GM23338 (cell line): ENCODE data around the gene GPRIN1. TPM values are rescaled to one million over a fixed set of nuclear protein-coding genes. Genes with fewer than 3 reads are reported as not detected.

Source experiments
- ATAC-seq: fragments of 200-7000 bp; cut with Tn5 transposase; 3 replicates; pipeline ENCODE4 v1.9.1; 2020
- DNase-seq: peaks from one replicate; pipeline ENCODE4 v3.0.0-alpha.2; 2015; ENCODE audit warnings: low spot score
- H2AFZ ChIP-seq: fragments of 200-600 bp; sonication (generic); 2 replicates; pipeline ENCODE4 v1.8.0; 2016; ENCODE audit warnings: antibody characterized with exemption, mild to moderate bottlenecking, moderate library complexity
- H3F3A ChIP-seq: fragments of 200-600 bp; sonication (generic); replicated peaks from 2 replicates; pipeline ENCODE4 v1.8.0; 2017; ENCODE audit warnings: antibody characterized with exemption, mixed run types, low read depth
- H3K27ac ChIP-seq: fragments of 200-600 bp; sonication (generic); 2 replicates; pipeline ENCODE4 v1.6.1; 2016; ENCODE audit warnings: low read depth
- H3K27me3 ChIP-seq: fragments of 200-600 bp; sonication (generic); 2 replicates; pipeline ENCODE4 v1.8.0; 2016; ENCODE audit warnings: mild to moderate bottlenecking, mixed run types, moderate library complexity; ENCODE audit not compliant: insufficient read depth
- H3K36me3 ChIP-seq: fragments of 200-600 bp; sonication (generic); 2 replicates; pipeline ENCODE4 v1.8.0; 2016; ENCODE audit warnings: mild to moderate bottlenecking; ENCODE audit not compliant: insufficient read depth
- H3K4me1 ChIP-seq: fragments of 200-600 bp; sonication (generic); 2 replicates; pipeline ENCODE4 v1.8.0; 2016; ENCODE audit warnings: mild to moderate bottlenecking, moderate library complexity; ENCODE audit not compliant: insufficient read depth
- H3K4me2 ChIP-seq: fragments of 200-600 bp; sonication (generic); 2 replicates; pipeline ENCODE4 v1.7.1; 2017; ENCODE audit warnings: mixed run types
- H3K4me3 ChIP-seq: fragments of 200-600 bp; sonication (generic); 2 replicates; pipeline ENCODE4 v1.6.1; 2016; ENCODE audit warnings: mixed run types
- H3K79me2 ChIP-seq: fragments of 200-600 bp; sonication (generic); replicated peaks from 2 replicates; pipeline ENCODE4 v1.8.0; 2017; ENCODE audit warnings: mild to moderate bottlenecking; ENCODE audit not compliant: insufficient read depth
- H3K9me2 ChIP-seq: fragments of 200-600 bp; sonication (generic); 2 replicates; pipeline ENCODE4 v1.8.0; 2017; ENCODE audit not compliant: insufficient read depth
- H4K20me1 ChIP-seq: fragments of 200-600 bp; sonication (generic); replicated peaks from 2 replicates; pipeline ENCODE4 v1.8.0; 2017; ENCODE audit warnings: mild to moderate bottlenecking; ENCODE audit not compliant: insufficient read depth
- H3K27ac Mint-ChIP-seq: 2 replicates; pipeline ENCODE4 v1.8.0; 2020; ENCODE audit warnings: inconsistent platforms, mild to moderate bottlenecking, moderate library complexity, mixed read lengths
- H3K27me3 Mint-ChIP-seq: 3 replicates; pipeline ENCODE4 v1.8.0; 2022; ENCODE audit warnings: low read depth, mild to moderate bottlenecking, moderate library complexity, mixed read lengths, inconsistent platforms; ENCODE audit not compliant: insufficient read depth, poor library complexity
- H3K36me3 Mint-ChIP-seq: 3 replicates; pipeline ENCODE4 v1.8.0; 2021; ENCODE audit warnings: low read depth, mild to moderate bottlenecking, inconsistent platforms, moderate library complexity, mixed read lengths
- H3K4me1 Mint-ChIP-seq: 3 replicates; pipeline ENCODE4 v1.8.0; 2020; ENCODE audit warnings: mild to moderate bottlenecking, inconsistent platforms, mixed read lengths
- H3K4me3 Mint-ChIP-seq: 3 replicates; pipeline ENCODE4 v1.8.0; 2021; ENCODE audit warnings: moderate library complexity, mild to moderate bottlenecking, inconsistent platforms, mixed read lengths
- H3K9me3 Mint-ChIP-seq: 3 replicates; pipeline ENCODE4 v1.8.0; 2020; ENCODE audit warnings: moderate library complexity, mild to moderate bottlenecking, inconsistent platforms, mixed read lengths
- CREB1 ChIP-seq: fragments of 250-450 bp; sonication (Bioruptor Pico); IDR thresholded peaks from 2 replicates; pipeline ENCODE4 v1.5.0; 2020; ENCODE audit warnings: low read depth, mild to moderate bottlenecking, moderate library complexity
- EZH2 ChIP-seq: fragments of 200-600 bp; sonication (generic); IDR thresholded peaks from one replicate; pipeline ENCODE4 v1.8.0; 2017; ENCODE audit warnings: antibody characterized with exemption, mild to moderate bottlenecking, low read depth; ENCODE audit not compliant: unreplicated experiment
- EZH2phosphoT487 ChIP-seq: fragments of 200-600 bp; sonication (generic); IDR thresholded peaks from one replicate; pipeline ENCODE4 v1.8.1; 2018; ENCODE audit warnings: antibody characterized with exemption; ENCODE audit not compliant: unreplicated experiment
- JUNB ChIP-seq: IDR thresholded peaks from one replicate; pipeline ENCODE4 v1.6.1; 2016; ENCODE audit warnings: antibody characterized with exemption; ENCODE audit not compliant: unreplicated experiment
- NANOG ChIP-seq: IDR thresholded peaks from 2 replicates; pipeline ENCODE4 v1.6.1; 2016; ENCODE audit warnings: antibody characterized with exemption, borderline replicate concordance
- POLR2AphosphoS5 ChIP-seq: IDR thresholded peaks from 2 replicates; pipeline ENCODE4 v1.6.1; 2016; ENCODE audit warnings: antibody characterized with exemption, low read depth
- STAT1 ChIP-seq: IDR thresholded peaks from one replicate; pipeline ENCODE4 v1.6.1; 2016; ENCODE audit warnings: antibody characterized with exemption; ENCODE audit not compliant: unreplicated experiment
- ZNF114 ChIP-seq: fragments of 250-450 bp; sonication (Bioruptor Pico); IDR thresholded peaks from 2 replicates; pipeline ENCODE4 v1.5.0; 2020; ENCODE audit warnings: mild to moderate bottlenecking, moderate library complexity
- ZNF331 ChIP-seq: fragments of 250-450 bp; sonication (Bioruptor Pico); IDR thresholded peaks from 2 replicates; pipeline ENCODE4 v1.5.0; 2020; ENCODE audit warnings: low read depth, mild to moderate bottlenecking, moderate library complexity
- polyA plus RNA-seq: library from polyadenylated mRNA; unstranded; fragments of >200 nt; fragmentation: Nextera tagmentation; extraction: Ambion mirVana; gene quantifications from 2 replicates; pipeline ENCODE4 v1.2.1, GENCODE V29; 2016
- total RNA-seq: library from RNA; depleted of rRNA; stranded (reverse); fragments of >200 nt; shearing (Covaris generic); gene quantifications from 2 replicates; pipeline ENCODE4 v1.2.3, GENCODE V29; 2014
- TF ChIP-seq, protein P1 (sequence below), 2 experiments: fragments of 200-600 bp in 1 of 2; sonication (generic) in 1 of 2; conservative IDR thresholded peaks; 2 replicates each; pipeline versions ENCODE4 v1.5.1 to v1.6.1; 2016 to 2017; ENCODE audit warnings: antibody characterized with exemption in 2 of 2, low read depth in 2 of 2, mild to moderate bottlenecking in 2 of 2, moderate library complexity in 1 of 2
- TF ChIP-seq, protein P2 (sequence below): IDR thresholded peaks from 2 replicates; pipeline ENCODE4 v1.6.1; 2016; ENCODE audit warnings: antibody characterized with exemption
- TF ChIP-seq, protein P3 (sequence below): IDR thresholded peaks from one replicate; pipeline ENCODE4 v1.6.1; 2018; ENCODE audit warnings: antibody characterized with exemption; ENCODE audit not compliant: unreplicated experiment
- TF ChIP-seq, protein P4 (sequence below): fragments of 250-450 bp; sonication (Bioruptor Pico); IDR thresholded peaks from 2 replicates; pipeline ENCODE4 v1.5.0; 2020; ENCODE audit warnings: mild to moderate bottlenecking, moderate library complexity

The GPRIN1 gene
- total and polyA plus RNA-seq, 2 experiments from 2014 or later: 3.8 to 14.6 TPM

DNA sequence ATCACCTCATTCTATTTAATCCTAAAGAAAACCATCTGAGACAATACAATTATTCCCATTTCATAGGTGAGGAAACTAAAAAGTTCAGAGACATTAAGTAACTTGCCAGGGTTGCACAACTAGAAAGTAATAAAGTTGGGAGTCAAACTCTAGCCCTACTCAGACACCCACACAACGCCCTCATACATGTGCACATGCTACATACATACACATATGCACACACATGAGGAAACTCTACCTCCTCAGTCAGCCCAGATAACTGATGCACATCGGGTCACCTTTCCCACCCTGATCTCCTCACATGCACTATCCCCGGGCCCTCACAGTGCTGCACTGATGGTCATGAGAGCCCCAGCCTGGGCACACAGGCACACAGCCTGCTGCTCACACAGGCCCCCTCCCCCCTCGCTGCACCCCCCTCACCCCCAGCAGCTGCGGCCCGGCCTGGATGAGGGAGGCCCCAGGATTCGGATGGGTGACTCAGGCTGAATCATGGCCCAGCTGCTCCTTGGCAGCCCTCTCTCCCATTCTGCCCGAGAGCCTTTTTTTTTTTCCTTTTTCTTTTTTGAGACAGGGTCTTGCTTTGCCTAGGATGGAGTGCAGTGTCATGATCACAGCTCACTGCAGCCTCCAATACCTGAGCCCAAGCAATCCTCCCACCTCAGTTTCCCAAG lies 5.0 kb upstream of the GPRIN1 start:
- H3K4me1 Mint-ChIP-seq: peaks cover 18% of the 10 kb centered on the region
- Histone ChIP-seq H3K79me2 (no peaks in the 10 kb centered on the region), H3K27me3 (peaks cover 28% of the 10 kb centered on the region), H3F3A (0 out of 2 replicates have a peak, but pooled peaks cover 4% of the 10 kb centered on the region), H2AFZ (no peak overlapping the region), H3K4me1 (peaks cover 3% of the 10 kb centered on the region; the same call in 1 of the 2 replicates), H3K4me2 (no peak overlapping the region), H4K20me1 (no peaks in the 10 kb centered on the region), H3K9me2 (no peaks in the 10 kb centered on the region), H3K27ac (no peak overlapping the region), H3K4me3 (no peak overlapping the region), H3K36me3 (no peaks in the 10 kb centered on the region)
- TF ChIP-seq ZNF331 (CRISPR knock-in tag) (no peak), EZH2phosphoT487 (no peak), CREB1 (no peak), EZH2 (no peak), STAT1 (no peak), ZNF114 (CRISPR knock-in tag) (no peak), JUNB (no peak), NANOG (no peak), POLR2AphosphoS5 (no peak)
- TF ChIP-seq, protein P1, sequence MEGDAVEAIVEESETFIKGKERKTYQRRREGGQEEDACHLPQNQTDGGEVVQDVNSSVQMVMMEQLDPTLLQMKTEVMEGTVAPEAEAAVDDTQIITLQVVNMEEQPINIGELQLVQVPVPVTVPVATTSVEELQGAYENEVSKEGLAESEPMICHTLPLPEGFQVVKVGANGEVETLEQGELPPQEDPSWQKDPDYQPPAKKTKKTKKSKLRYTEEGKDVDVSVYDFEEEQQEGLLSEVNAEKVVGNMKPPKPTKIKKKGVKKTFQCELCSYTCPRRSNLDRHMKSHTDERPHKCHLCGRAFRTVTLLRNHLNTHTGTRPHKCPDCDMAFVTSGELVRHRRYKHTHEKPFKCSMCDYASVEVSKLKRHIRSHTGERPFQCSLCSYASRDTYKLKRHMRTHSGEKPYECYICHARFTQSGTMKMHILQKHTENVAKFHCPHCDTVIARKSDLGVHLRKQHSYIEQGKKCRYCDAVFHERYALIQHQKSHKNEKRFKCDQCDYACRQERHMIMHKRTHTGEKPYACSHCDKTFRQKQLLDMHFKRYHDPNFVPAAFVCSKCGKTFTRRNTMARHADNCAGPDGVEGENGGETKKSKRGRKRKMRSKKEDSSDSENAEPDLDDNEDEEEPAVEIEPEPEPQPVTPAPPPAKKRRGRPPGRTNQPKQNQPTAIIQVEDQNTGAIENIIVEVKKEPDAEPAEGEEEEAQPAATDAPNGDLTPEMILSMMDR (conservative IDR thresholded peaks at IDR 0.05; ENCODE audit: low read depth in 2 of 2): no peak
- TF ChIP-seq, protein P2, sequence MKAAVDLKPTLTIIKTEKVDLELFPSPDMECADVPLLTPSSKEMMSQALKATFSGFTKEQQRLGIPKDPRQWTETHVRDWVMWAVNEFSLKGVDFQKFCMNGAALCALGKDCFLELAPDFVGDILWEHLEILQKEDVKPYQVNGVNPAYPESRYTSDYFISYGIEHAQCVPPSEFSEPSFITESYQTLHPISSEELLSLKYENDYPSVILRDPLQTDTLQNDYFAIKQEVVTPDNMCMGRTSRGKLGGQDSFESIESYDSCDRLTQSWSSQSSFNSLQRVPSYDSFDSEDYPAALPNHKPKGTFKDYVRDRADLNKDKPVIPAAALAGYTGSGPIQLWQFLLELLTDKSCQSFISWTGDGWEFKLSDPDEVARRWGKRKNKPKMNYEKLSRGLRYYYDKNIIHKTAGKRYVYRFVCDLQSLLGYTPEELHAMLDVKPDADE: no peak
- TF ChIP-seq, protein P3, sequence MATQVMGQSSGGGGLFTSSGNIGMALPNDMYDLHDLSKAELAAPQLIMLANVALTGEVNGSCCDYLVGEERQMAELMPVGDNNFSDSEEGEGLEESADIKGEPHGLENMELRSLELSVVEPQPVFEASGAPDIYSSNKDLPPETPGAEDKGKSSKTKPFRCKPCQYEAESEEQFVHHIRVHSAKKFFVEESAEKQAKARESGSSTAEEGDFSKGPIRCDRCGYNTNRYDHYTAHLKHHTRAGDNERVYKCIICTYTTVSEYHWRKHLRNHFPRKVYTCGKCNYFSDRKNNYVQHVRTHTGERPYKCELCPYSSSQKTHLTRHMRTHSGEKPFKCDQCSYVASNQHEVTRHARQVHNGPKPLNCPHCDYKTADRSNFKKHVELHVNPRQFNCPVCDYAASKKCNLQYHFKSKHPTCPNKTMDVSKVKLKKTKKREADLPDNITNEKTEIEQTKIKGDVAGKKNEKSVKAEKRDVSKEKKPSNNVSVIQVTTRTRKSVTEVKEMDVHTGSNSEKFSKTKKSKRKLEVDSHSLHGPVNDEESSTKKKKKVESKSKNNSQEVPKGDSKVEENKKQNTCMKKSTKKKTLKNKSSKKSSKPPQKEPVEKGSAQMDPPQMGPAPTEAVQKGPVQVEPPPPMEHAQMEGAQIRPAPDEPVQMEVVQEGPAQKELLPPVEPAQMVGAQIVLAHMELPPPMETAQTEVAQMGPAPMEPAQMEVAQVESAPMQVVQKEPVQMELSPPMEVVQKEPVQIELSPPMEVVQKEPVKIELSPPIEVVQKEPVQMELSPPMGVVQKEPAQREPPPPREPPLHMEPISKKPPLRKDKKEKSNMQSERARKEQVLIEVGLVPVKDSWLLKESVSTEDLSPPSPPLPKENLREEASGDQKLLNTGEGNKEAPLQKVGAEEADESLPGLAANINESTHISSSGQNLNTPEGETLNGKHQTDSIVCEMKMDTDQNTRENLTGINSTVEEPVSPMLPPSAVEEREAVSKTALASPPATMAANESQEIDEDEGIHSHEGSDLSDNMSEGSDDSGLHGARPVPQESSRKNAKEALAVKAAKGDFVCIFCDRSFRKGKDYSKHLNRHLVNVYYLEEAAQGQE: no peak
- TF ChIP-seq, protein P4, sequence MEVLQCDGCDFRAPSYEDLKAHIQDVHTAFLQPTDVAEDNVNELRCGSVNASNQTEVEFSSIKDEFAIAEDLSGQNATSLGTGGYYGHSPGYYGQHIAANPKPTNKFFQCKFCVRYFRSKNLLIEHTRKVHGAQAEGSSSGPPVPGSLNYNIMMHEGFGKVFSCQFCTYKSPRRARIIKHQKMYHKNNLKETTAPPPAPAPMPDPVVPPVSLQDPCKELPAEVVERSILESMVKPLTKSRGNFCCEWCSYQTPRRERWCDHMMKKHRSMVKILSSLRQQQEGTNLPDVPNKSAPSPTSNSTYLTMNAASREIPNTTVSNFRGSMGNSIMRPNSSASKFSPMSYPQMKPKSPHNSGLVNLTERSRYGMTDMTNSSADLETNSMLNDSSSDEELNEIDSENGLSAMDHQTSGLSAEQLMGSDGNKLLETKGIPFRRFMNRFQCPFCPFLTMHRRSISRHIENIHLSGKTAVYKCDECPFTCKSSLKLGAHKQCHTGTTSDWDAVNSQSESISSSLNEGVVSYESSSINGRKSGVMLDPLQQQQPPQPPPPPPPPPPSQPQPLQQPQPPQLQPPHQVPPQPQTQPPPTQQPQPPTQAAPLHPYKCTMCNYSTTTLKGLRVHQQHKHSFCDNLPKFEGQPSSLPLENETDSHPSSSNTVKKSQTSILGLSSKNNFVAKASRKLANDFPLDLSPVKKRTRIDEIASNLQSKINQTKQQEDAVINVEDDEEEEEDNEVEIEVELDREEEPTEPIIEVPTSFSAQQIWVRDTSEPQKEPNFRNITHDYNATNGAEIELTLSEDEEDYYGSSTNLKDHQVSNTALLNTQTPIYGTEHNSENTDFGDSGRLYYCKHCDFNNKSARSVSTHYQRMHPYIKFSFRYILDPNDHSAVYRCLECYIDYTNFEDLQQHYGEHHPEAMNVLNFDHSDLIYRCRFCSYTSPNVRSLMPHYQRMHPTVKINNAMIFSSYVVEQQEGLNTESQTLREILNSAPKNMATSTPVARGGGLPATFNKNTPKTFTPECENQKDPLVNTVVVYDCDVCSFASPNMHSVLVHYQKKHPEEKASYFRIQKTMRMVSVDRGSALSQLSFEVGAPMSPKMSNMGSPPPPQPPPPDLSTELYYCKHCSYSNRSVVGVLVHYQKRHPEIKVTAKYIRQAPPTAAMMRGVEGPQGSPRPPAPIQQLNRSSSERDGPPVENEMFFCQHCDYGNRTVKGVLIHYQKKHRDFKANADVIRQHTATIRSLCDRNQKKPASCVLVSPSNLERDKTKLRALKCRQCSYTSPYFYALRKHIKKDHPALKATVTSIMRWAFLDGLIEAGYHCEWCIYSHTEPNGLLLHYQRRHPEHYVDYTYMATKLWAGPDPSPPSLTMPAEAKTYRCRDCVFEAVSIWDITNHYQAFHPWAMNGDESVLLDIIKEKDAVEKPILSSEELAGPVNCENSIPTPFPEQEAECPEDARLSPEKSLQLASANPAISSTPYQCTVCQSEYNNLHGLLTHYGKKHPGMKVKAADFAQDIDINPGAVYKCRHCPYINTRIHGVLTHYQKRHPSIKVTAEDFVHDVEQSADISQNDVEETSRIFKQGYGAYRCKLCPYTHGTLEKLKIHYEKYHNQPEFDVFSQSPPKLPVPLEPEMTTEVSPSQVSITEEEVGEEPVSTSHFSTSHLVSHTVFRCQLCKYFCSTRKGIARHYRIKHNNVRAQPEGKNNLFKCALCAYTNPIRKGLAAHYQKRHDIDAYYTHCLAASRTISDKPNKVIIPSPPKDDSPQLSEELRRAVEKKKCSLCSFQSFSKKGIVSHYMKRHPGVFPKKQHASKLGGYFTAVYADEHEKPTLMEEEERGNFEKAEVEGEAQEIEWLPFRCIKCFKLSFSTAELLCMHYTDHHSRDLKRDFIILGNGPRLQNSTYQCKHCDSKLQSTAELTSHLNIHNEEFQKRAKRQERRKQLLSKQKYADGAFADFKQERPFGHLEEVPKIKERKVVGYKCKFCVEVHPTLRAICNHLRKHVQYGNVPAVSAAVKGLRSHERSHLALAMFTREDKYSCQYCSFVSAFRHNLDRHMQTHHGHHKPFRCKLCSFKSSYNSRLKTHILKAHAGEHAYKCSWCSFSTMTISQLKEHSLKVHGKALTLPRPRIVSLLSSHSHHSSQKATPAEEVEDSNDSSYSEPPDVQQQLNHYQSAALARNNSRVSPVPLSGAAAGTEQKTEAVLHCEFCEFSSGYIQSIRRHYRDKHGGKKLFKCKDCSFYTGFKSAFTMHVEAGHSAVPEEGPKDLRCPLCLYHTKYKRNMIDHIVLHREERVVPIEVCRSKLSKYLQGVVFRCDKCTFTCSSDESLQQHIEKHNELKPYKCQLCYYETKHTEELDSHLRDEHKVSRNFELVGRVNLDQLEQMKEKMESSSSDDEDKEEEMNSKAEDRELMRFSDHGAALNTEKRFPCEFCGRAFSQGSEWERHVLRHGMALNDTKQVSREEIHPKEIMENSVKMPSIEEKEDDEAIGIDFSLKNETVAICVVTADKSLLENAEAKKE (CRISPR knock-in tag): no peak
- peaks cover 37% of the 10 kb centered on the region for H3K27me3 Mint-ChIP-seq
- DNase-seq: no peak
- H3K9me3 Mint-ChIP-seq: no peaks in the 10 kb centered on the region
- no peak overlapping the region for H3K4me3 Mint-ChIP-seq
- ATAC-seq: no peak
- no peaks in the 10 kb centered on the region for H3K36me3 Mint-ChIP-seq
- no peak overlapping the region for H3K27ac Mint-ChIP-seq
